ENCODE results near the gene SLC1A4. TPM values are rescaled to one million over a fixed set of nuclear protein-coding genes. Genes with fewer than 3 reads are reported as not detected.

SLC1A4 gene
- total and polyA plus RNA-seq, 7 donors, result 0.60 to 13.4 (median 5.1) TPM

DNA sequence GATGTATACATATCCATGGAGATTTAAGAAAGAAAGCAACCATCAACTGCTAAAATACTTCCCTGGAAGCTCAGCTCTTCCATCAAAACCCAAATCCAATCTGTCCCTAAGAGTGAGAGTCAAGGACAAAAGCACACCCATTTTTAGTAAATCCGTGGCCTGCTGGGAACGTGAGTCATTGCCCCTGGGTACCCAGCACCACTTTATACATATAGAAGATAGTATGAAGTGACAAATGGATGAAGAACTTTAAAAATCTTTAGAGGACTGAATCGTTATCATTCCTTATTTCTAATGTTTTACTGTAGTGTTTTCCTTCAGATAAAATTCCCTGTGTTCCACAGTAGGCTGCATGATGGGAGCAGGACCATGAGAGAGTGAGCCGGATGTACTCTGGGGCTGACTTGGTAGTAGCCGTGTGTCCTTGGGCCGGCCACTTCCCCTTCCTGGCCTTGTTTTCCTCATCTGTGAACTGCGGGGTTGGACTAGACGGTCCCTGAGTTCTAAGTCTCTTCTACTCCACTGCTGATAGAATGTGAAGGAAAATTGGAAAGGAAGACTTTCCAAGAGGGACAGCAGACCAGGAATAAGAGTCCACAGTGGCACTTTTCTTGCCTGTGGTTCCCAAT, 38.5 kb downstream of the SLC1A4 start:
- DNase-seq, result no peak
- WGBS, 2 donors, result 83 to 87% methylated on average over 8 of the region's 8 CpGs
- intact Hi-C loops (cut with DNase I), result no loop called here
- H3K4me1 ChIP-seq, result no peaks in the 10 kb centered on the region
- no peaks in the 10 kb centered on the region for H3K9me3 ChIP-seq
- H3K4me3 ChIP-seq, result no peak overlapping the region
- peaks cover 0 to 8% (median 0%) of the 10 kb centered on the region in 4 donors for H3K36me3 ChIP-seq
- H3K27ac ChIP-seq, result no peak overlapping the region
- TF ChIP-seq, protein P1, sequence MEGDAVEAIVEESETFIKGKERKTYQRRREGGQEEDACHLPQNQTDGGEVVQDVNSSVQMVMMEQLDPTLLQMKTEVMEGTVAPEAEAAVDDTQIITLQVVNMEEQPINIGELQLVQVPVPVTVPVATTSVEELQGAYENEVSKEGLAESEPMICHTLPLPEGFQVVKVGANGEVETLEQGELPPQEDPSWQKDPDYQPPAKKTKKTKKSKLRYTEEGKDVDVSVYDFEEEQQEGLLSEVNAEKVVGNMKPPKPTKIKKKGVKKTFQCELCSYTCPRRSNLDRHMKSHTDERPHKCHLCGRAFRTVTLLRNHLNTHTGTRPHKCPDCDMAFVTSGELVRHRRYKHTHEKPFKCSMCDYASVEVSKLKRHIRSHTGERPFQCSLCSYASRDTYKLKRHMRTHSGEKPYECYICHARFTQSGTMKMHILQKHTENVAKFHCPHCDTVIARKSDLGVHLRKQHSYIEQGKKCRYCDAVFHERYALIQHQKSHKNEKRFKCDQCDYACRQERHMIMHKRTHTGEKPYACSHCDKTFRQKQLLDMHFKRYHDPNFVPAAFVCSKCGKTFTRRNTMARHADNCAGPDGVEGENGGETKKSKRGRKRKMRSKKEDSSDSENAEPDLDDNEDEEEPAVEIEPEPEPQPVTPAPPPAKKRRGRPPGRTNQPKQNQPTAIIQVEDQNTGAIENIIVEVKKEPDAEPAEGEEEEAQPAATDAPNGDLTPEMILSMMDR (IDR thresholded peaks at IDR 0.05), result no peak
- no peak for TF ChIP-seq POLR2AphosphoS5 (IDR thresholded peaks at IDR 0.05)
- no peak for TF ChIP-seq POLR2A (IDR thresholded peaks at IDR 0.05)
- TF ChIP-seq EP300 (IDR thresholded peaks at IDR 0.05), result no peak
- no peaks in the 10 kb centered on the region for H3K27me3 ChIP-seq

DNA sequence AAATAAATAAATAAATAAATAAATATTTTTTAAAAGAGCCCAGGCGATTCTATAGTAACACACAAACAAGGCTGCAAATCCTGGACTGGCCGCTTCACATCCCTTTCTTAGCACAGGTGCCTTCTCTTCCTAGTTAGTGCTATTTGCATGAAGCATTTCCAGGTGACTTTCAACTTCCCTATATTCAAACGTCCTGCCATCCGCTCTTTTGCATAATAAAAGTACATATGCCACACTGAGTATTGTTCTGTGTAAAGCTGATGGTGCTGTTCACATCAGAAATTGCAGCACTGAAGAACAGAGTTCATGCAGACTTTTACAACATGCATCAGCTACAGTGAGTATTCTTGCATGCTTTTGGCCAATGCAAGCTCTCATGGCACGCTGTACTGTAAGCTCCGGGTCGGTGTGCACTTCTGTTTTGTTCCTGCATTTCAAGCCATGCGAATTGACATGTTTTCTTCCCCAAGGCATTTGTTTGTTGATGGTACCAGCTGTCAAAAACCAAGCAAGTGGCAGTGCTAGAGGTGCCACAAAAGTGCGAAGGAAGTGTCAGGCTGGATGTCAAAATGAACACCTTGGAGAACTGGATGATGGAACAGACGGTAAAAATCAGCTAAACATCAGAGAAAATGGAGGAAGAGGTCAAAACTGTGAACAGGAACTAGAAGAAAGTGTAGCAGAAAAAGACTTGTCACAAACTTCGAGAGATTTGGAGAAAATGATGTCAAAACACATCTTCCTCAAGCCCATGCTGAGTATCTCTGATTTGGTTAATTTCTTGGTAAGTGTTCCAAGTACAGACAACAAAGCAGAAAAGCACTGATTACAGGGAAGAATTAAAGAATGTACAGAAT, 41.5 kb downstream of the SLC1A4 start:
- TF ChIP-seq POLR2A (IDR thresholded peaks at IDR 0.05) (no peak), POLR2AphosphoS5 (IDR thresholded peaks at IDR 0.05) (no peak), EP300 (IDR thresholded peaks at IDR 0.05) (no peak)
- TF ChIP-seq, protein P1 (IDR thresholded peaks at IDR 0.05), result no peak
- Histone ChIP-seq H3K4me3 (no peak overlapping the region), H3K36me3 (no peaks in the 10 kb centered on the region), H3K4me1 (no peaks in the 10 kb centered on the region), H3K27me3 (no peaks in the 10 kb centered on the region), H3K9me3 (no peaks in the 10 kb centered on the region), H3K27ac (no peak overlapping the region)
- no peak for DNase-seq
- 14 to 44% methylated on average over 11 of the region's 11 CpGs for WGBS, 2 donors
- intact Hi-C loops (cut with DNase I), result no loop called here

DNA sequence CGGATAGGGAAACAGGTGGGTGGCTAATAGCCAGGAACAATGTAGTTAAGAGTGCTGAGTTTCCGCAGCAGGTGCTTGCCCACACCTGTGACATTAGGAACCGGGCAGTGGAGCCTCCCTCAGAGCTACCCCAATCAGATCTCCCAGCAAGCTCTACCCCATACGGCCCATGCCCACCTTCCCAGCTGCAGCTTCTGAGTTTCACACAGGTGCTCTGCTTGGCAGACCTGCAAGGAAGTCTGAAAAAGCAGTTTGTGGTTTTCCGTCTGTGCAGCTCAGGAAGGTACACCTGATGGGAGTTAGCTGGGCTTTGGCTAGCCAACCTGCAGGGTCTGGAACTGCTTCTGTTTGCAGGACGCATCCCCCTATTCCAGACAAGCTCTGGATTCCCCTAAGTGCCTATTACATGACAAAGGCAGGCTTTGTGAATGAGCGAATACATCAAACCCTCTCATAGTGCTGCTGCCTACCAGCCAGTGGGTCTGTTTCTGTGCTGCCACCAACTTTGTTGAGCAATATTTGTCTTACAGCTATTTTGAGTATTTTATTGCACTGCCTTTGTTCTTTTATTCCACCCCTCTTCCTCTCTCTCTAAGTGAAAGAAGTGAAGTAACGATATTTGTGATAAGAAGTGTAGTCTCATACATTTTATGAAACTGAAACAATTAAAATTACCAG, 42.3 kb downstream of the SLC1A4 start:
- H3K27ac ChIP-seq, result no peak overlapping the region
- TF ChIP-seq POLR2A (IDR thresholded peaks at IDR 0.05), result no peak
- no peak for TF ChIP-seq EP300 (IDR thresholded peaks at IDR 0.05)
- TF ChIP-seq, protein P1 (IDR thresholded peaks at IDR 0.05), result no peak
- no peak for TF ChIP-seq POLR2AphosphoS5 (IDR thresholded peaks at IDR 0.05)
- WGBS, 2 donors, result 12 to 28% methylated on average over 8 of the region's 8 CpGs
- no peaks in the 10 kb centered on the region for H3K36me3 ChIP-seq
- DNase-seq, result no peak
- H3K4me3 ChIP-seq, result no peak overlapping the region
- no peaks in the 10 kb centered on the region for H3K27me3 ChIP-seq
- no peaks in the 10 kb centered on the region for H3K9me3 ChIP-seq
- intact Hi-C loops (cut with DNase I), result no loop called here
- H3K4me1 ChIP-seq, result no peaks in the 10 kb centered on the region

DNA sequence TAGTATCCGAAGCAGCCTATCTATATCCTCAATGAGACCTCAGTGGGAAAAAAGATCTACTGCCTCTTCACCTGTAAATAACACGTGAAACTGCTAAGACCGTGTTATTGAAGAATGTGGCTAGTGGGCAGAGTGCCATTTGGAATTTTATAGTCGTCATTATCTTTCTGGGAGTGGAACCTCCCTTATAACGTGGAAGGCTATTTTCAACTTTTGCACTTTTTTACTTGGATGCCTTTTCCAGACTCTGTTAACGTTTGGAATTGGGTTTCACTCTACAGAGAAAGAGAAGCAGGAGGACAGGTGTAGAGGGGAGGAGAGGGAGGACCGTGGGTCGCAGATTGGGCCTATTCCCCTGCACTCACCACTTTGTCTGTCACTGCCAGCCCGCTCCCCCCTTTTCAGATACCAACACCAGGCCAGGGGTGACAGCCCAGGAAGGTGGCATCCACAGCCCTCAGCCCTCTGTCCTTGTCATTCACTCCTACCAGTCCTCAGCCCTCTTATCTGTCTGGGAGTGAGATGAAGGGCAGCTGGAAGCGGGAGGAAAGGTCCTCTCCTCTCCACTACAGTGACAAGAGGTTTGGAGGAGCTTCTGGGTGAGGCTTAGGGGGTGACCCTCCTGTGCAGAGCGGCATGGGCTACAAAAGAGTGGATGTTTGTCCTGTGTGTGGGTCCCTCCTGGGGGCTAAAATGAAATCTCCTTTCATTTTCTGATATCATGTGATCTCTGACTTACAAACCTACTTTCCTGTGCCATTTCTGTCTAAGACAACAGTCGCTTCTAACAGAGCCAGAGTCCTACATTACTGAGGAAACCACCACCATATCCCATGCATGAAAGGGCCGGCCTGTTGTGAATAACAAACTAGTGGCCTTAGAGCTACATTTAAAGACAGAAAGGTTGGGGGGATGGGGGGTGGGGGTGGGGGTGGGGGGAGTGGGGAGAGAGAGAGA, 43.1 kb downstream of the SLC1A4 start:
- no peak for DNase-seq
- Histone ChIP-seq H3K4me3 (no peak overlapping the region), H3K4me1 (no peaks in the 10 kb centered on the region), H3K27ac (no peak overlapping the region), H3K9me3 (no peaks in the 10 kb centered on the region), H3K27me3 (no peaks in the 10 kb centered on the region), H3K36me3 (no peaks in the 10 kb centered on the region)
- TF ChIP-seq EP300 (IDR thresholded peaks at IDR 0.05) (no peak), POLR2AphosphoS5 (IDR thresholded peaks at IDR 0.05) (no peak), POLR2A (IDR thresholded peaks at IDR 0.05) (no peak)
- TF ChIP-seq, protein P1 (IDR thresholded peaks at IDR 0.05), result no peak
- intact Hi-C loops (cut with DNase I), result no loop called here
- WGBS, 2 donors, result 17 to 50% methylated on average over 13 of the region's 13 CpGs

Measured in sigmoid colon (tissue), 7 donors.